Uterus (tissue), 2 donors: ENCODE measurements around the gene ZNF324.

Experiments used
- CTCF ChIP-seq, 4 experiments: fragments of 200-600 bp in 2 of 4; fragments of 450-650 bp in 2 of 4; sonication (generic) in 2 of 4; IDR thresholded peaks; one replicate each; pipeline ENCODE4 v1.5.1; 2016 to 2019; ENCODE audit warnings: antibody characterized with exemption in 4 of 4, mild to moderate bottlenecking in 2 of 4, moderate library complexity in 1 of 4
- POLR2A ChIP-seq, 2 donors: fragments of 450-650 bp; IDR thresholded peaks; one replicate each; pipeline ENCODE4 v1.6.1; 2016; ENCODE audit warnings: antibody characterized with exemption in 2 of 2, mild to moderate bottlenecking in 1 of 2, moderate library complexity in 1 of 2

GRCh38 chr19:58434217-58434616 is 32.7 kb upstream of the ZNF324 start:
- TF ChIP-seq CTCF (IDR thresholded peaks at IDR 0.05) (no peak), POLR2A (IDR thresholded peaks at IDR 0.05) (no peak)
